Stimulated activated CD8-positive, alpha-beta memory T cell treated with anti-CD3 and anti-CD28 coated beads, Interleukin-4, amount 100 ng/mL, for 24 hours (primary cell): ENCODE measurements around the gene QRICH1.
A peak's percentile ranks its signal among the peaks of the same experiment; 100 is the strongest.

ENCODE experiments used
- DNase-seq: peaks from one replicate; pipeline ENCODE4 v3.0.0-alpha.2; 2020; ENCODE audit warnings: low read depth

QRICH1 gene

DNA sequence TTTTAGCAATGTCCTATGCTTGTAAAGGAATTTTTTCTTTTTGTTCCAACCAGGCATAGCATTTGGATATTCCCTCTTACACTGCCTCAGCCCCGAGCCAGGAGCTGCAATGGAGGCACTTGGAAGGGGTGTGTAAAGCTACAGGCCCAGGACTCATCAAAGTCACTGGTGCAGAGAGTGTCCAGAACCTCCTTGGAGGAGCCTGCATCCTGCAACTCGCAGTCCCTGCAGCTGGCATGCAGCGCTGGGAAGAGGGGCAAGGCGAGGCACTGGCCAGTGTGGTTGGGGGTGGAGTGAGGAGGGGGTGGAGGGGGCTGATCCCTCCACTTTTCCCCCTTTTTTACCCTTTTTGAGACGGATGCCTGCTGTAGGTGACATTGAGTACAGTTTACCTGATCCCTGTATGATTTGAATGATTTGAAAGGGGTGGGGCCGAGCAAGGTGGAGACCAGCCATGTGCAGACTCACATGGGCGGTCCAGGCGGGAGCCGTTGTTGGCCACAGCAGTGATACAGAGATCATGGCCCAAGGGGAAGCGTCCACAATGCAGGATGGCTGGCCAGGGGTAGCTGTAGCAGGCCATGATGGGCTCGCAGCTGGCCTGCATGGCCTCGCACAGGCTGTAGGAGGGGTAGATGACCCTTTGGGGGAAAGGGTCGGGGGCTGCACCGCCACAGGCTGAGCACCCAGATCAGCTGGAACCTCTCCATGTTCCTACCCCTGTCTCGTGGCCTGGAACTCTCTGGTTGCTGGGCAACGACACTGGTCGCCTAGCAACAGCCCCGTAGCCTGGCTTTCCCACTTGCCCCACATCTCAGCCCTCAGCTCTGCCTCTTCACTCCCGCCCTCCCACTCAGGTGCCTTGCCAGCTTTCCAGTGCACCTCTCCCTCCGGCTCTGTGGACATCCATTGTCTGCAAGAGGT, 95.9 kb downstream of the QRICH1 start:
- DNase-seq: no peak

DNA sequence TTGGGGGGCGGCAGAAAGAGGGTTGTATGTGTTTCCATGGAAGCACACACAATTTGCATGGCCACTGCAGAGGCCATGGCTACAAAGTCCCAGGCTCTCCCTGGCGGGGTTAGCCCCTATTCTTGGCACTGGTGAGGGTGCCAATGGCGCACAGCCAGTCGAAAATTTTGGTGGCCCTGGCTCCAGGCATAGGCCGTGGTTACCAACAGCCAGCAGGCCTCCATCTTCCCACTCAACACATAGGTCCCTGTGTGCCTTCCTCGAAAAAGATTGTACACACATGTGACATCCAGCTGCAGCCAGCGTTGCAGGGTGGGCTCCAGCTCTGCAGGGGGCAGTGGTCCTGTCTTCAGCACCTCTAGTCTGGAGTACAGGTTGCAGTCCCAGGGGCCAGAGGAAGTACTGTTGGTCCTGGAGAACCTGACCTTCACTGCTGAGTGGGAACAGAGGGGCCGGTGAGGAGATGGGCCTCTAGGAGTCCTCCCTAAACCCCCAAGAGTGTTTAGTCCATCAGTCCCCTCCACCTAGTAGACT, 96.7 kb downstream of the QRICH1 start:
- DNase-seq: no peak

DNA sequence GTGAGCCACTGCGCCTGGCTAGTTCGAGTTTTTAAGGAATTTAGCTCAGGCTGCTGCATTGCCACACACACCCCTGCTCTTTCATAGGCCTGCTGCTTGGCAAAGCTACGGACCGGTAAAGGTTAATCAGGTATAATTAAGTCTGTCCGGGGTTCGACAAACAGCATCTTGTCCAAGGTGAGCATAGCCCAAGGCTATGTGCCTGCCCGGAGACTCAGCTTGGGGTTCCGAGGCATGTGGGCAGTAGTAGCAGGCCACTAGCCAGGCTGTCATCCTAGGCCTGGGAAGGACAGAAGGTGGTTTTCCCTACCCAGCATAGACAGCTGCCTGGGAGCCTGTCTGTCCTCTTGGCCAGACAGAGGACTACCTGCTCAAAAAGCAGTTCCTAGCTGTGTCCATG, 97.2 kb downstream of the QRICH1 start:
- DNase-seq: no peak

DNA sequence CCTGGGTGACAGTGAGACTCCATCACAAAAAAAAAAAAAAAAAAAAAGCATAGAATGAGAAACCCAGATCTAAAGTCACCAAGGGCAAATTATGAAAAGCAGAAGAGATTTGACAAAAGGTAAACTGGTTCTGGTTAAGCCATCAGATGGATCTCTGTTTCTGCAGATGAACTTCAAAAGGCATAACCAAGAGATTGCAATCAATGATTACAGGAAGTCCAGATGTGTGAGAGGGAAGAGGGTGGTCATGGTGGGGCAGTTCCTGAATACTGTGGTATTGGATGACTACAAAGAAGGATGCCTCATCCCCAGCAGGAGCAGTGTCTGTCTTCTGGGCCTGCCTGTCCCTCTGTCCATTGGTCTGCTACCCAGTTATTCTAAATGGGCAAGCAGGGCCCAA, 100.0 kb downstream of the QRICH1 start:
- DNase-seq: no peak

DNA sequence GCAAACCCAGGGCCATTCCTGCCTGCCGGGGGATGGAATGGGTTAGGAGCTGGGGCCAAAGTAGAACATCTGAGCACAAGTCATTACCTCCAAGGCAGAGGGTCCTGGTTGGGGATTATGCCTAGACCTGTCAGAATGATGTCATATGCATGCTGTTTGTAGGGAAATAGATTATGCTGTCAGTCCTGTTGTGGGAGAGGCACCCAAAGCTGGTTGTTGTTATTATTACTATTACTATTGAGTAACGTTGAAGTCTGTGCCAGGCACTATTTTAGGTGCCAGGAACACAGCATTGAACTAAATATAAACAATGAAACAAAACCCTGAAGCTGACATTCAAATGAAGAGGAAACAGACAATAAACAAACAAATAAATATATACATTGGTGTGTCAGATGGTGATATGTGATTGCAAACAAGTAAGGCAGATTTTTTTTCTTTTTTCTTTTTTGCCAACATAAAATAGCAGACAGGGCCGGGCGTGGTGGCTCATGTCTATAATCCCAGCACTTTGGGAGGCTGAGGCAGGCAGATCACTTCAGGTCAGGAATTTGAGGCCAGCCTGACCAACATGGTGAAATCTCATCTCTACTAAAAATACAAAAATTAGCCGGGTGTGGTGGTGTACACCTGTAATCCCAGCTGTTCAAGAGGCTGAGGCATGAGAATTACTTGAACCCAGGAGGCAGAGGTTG, 101.9 kb downstream of the QRICH1 start:
- no peak for DNase-seq

DNA sequence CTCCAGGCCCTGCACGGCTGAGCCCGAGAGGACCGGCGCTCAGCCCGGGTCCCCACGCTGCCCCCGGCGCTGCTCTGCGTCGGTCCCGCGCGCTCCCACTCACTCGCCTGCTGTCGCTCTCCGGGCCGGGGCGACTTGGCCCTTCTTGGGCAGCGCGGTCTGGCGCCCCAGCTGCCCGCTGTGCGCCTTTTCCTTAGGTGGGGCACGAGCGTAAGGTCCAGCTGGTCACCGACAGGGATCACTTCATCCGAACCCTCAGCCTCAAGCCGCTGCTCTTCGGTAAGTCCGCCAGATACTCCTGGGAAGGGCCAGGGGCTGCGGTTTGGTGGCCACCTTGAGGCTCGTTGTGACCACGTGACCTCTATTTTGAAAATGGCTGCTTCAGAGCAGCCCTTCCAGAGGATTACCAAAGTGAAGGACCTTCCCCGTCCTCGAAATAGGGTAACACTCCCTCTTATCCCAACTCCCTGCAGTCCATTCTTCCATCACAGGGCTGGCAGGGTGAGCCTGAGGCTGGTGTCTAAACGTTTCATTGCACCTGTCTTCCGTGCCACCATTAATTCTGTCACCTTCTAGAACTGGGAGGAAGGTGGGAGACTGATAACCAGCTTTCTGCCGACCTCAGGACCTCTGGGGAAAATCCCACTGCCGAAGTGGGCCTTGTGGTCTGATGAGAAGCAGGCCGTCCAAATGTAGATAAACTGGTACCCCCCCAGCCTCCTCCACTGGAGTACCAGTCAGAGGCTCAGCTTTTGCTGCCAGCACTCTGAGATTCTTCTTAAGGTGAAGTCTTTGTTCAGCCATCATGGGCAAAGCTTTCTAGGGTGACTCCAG, 103.0 kb downstream of the QRICH1 start:
- DNase-seq: no peak

DNA sequence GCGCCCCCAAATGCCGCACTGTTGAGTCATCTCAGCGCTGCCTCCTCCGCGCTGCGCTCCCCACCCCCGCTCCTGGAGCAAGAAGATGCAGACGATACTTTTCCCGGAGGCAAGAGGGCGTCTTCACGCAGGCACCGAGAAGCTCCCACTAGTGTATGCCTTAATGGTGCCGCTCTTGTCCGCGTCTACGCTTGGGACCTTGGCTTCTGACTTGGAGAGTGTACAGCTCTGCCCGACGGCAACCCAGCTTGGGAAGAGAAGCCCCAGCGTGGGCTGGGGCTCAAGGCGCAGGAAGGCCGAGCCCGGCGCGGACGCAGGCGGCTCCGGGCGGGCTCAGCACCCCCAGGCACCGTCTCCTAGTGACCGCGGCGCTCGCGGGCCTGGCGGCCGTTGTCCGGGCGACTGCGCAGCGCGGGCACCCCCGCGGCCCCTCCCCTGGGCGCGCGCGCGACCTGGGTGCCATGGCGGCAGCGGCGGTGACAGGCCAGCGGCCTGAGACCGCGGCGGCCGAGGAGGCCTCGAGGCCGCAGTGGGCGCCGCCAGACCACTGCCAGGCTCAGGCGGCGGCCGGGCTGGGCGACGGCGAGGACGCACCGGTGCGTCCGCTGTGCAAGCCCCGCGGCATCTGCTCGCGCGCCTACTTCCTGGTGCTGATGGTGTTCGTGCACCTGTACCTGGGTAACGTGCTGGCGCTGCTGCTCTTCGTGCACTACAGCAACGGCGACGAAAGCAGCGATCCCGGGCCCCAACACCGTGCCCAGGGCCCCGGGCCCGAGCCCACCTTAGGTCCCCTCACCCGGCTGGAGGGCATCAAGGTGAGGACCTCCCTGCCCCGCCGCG, 103.9 kb downstream of the QRICH1 start, which contains the start of gene P4HTM:
Gene P4HTM, plus strand, starts transcription at position 446 of the 840 bp plus-strand sequence. Its CDS starts 16 bp downstream, at position 462.
- peak; percentile 76 for DNase-seq

DNA sequence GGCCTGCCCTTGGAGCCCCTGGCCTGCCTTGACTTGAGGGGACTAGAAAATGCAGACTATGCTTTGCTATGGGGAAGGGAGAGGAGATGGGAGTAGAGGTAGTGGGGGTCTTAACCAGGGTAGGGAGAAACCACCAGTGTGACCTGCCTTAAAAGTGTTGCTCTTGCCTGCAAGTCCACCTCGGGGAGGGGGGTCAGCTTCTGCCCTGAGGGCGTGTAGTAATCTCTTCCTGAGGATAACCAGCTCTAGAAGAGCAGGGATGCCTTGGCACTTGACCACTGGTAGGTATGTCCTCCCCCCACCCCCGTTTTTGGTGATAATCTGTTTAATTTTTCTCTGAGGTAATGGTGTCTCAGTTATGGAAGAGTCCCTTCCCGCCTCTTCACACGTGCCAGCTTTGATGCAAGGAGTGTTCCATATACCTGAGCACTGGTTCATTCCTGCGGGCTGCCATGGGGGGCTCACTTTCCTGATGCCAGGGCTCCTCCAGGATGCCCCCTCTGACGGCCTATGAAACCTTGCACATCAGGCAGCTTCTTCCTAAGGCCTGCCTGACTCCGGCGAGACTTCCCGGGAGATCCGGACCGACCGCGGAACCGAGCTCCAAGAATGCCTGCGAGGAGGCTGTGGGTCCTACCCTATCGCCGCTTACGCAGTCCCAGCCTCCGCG, 104.6 kb downstream of the QRICH1 start:
- DNase-seq: no peak

DNA sequence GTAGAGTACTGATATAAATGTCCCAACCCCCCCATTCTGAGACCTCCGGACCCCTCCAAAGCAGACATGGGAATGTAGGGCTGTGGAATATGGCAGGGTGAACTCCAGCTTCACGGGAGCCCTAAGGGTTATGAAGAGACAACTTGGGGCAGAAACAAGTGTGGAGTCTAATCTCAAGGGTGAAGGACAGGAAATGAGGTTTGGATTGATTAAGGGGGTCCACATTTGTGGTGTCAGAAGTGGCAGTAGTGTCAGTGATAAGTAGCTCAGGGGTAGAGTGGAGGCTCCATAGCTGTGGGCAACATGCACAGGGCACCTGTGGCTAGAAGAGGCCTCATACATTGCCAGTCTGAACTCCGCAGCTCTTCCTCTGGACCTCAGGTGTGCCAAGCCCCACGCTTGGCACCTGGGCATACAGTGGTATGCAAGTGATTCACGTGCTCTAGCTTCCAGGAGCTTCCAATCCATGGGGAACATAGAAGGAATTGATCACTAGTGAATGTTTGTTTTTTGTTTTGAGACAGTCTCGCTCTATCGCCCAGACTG, 108.0 kb downstream of the QRICH1 start:
- DNase-seq: no peak

DNA sequence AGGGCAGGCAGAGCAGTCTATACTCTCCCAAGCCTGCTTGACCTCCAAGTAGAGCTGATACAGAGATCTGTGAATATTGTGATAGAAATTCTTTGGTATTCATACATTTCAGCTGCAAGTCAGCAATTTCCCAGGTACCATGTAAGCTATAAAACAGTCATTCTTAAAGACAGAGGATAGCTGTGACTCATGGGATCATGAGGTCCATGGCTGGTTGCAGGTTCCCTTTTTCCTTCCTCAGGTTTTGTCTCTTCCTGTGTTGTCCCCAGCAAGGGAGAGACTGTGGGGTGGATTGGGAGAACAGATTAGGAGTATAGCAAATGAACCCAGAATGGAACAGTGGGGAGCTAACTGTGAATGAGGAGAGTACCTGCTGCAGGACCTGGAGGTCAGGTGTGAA, 109.2 kb downstream of the QRICH1 start:
- no peak for DNase-seq

DNA sequence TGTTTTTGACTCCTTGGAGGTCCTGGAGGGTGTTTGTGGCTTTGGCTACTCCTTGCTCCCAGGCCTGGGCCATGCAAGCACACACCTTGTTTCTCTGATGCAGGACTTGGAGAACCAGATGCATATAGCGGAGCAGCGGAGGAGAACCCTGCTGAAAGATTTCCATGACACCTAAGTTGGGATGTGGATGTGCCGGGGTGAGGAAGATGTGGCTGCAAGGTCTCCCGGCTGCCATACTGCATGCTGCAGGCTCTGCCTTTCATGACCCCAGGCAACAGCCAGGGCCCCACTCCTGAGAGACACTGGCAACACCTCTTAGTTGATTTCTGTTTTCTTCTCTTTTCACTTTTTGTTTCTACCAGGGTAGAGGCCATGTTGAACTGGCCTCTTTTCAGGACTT, 110.8 kb downstream of the QRICH1 start:
- no peak for DNase-seq

DNA sequence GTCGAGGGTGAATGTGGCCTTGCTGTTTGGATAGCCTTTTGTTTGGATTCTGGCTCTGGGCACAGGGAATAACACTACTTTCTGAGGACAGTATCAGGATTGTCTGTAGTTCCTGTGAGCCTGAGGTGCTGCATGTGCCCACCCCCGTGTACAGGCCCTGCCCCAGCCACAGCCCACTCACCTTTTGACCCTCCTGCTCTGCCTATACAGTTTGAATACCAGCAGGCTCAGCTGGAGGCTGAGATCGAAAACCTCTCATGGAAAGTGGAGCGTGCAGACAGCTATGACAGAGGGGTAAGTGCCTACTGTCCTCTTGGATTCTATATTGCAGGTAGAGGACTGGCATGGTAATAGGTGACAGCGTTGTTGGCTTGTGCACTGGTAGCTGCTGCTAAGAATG, 111.2 kb downstream of the QRICH1 start:
- no peak for DNase-seq

DNA sequence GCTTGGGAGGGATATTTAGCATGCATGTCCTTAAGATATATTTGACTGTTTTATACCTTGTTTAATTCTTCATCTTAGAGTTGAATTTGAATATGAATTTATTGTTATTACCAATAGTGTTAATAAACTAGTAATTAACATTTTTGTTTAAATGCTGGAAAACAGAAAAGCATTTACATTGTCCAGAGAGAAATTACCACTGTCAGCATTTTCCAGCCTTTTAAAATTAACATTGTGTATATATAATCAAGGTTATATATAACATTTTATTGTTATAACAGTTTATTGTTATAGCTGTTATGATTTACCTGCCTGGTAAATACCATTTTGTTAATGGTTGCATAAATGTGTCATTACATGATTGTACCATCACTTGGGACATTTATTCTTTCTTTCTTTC, 111.9 kb downstream of the QRICH1 start:
- DNase-seq: no peak

DNA sequence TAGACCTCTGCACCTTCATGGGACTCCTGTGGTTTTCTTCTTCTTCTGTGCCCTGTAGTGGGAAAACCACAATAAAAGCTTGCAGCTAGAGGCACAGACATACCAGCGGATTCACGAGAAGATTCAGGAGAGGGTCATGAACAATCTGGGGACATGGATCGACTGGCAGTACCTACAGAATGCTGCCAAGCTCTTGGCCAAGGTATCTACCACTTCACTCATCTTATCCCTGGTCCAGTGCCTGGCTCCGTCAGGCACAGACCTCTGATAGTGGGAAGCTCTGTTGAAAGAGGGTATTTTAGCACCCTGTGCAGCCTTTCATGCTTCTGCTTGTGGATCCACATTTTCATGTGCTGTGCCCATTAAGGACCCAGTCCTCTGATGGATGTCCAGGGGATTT, 113.6 kb downstream of the QRICH1 start:
- no peak for DNase-seq
